ENCODE data around the gene IPO13. TPM values are rescaled to one million over a fixed set of nuclear protein-coding genes. Genes with fewer than 3 reads are reported as not detected.

IPO13 gene
- total RNA-seq, 1 donor from 2014 or later: 39.2 TPM

GRCh38 chr1:43976890-43977289 is 30.1 kb downstream of the IPO13 start:
- peak overlapping the region; percentile 39 for H3K4me3 Mint-ChIP-seq (ENCODE audit: unreplicated experiment)
- peaks cover 20% of the 10 kb centered on the region for H3K36me3 Mint-ChIP-seq (ENCODE audit: low read depth)
- peaks cover 52% of the 10 kb centered on the region for H3K4me1 Mint-ChIP-seq (ENCODE audit: low read depth)
- no peak for TF ChIP-seq CTCF (IDR thresholded peaks at IDR 0.05)
- peak overlapping the region; percentile 27 for H3K27ac Mint-ChIP-seq (ENCODE audit: unreplicated experiment)
- H3K27me3 Mint-ChIP-seq (ENCODE audit: low read depth): no peaks in the 10 kb centered on the region
- DNase-seq (ENCODE audit: low spot score): no peak
- no peaks in the 10 kb centered on the region for H3K9me3 Mint-ChIP-seq (ENCODE audit: low read depth)

- Mint-ChIP-seq H3K36me3 (ENCODE audit: low read depth) (peaks cover 24% of the 10 kb centered on the region), H3K27ac (ENCODE audit: unreplicated experiment) (peak overlapping the region; percentile 80), H3K4me3 (ENCODE audit: unreplicated experiment) (peak overlapping the region; percentile 39), H3K9me3 (ENCODE audit: low read depth) (no peaks in the 10 kb centered on the region), H3K27me3 (ENCODE audit: low read depth) (no peaks in the 10 kb centered on the region), H3K4me1 (ENCODE audit: low read depth) (peaks cover 55% of the 10 kb centered on the region)
- no peak for TF ChIP-seq CTCF (IDR thresholded peaks at IDR 0.05)
- no peak for DNase-seq (ENCODE audit: low spot score)
These were observed 30.9 kb downstream of the IPO13 start for GRCh38 chr1:43977376-43978263.

GRCh38 chr1:43978264-43978550 is 31.5 kb downstream of the IPO13 start:
- Mint-ChIP-seq H3K27ac (ENCODE audit: unreplicated experiment) (peak overlapping the region; percentile 80), H3K9me3 (ENCODE audit: low read depth) (no peaks in the 10 kb centered on the region), H3K27me3 (ENCODE audit: low read depth) (no peaks in the 10 kb centered on the region), H3K36me3 (ENCODE audit: low read depth) (peaks cover 30% of the 10 kb centered on the region), H3K4me1 (ENCODE audit: low read depth) (peaks cover 61% of the 10 kb centered on the region), H3K4me3 (ENCODE audit: unreplicated experiment) (peak overlapping the region; percentile 83)
- no peak for DNase-seq (ENCODE audit: low spot score)
- no peak for TF ChIP-seq CTCF (IDR thresholded peaks at IDR 0.05)

GRCh38 chr1:43978551-43979260 is 32.0 kb downstream of the IPO13 start, which contains the start of gene B4GALT2:
B4GALT2 (plus strand) TSS chr1:43979210; CDS start chr1:43981161, 1,951 bp downstream.
- H3K27ac Mint-ChIP-seq (ENCODE audit: unreplicated experiment): peak within 1 kb of the TSS; percentile 90
- peaks cover 34% of the 10 kb centered on the region for H3K36me3 Mint-ChIP-seq (ENCODE audit: low read depth)
- no peak for TF ChIP-seq CTCF (IDR thresholded peaks at IDR 0.05)
- no peak for DNase-seq (ENCODE audit: low spot score)
- no peaks in the 10 kb centered on the region for H3K9me3 Mint-ChIP-seq (ENCODE audit: low read depth)
- no peaks in the 10 kb centered on the region for H3K27me3 Mint-ChIP-seq (ENCODE audit: low read depth)
- H3K4me3 Mint-ChIP-seq (ENCODE audit: unreplicated experiment): peak within 1 kb of the TSS; percentile 91
- peaks cover 63% of the 10 kb centered on the region for H3K4me1 Mint-ChIP-seq (ENCODE audit: low read depth)

GRCh38 chr1:43979261-43979527 is 32.4 kb downstream of the IPO13 start:
- Mint-ChIP-seq H3K36me3 (ENCODE audit: low read depth) (peaks cover 35% of the 10 kb centered on the region), H3K27me3 (ENCODE audit: low read depth) (no peaks in the 10 kb centered on the region), H3K9me3 (ENCODE audit: low read depth) (no peaks in the 10 kb centered on the region), H3K4me1 (ENCODE audit: low read depth) (peaks cover 58% of the 10 kb centered on the region), H3K27ac (ENCODE audit: unreplicated experiment) (no peak overlapping the region), H3K4me3 (ENCODE audit: unreplicated experiment) (no peak overlapping the region)
- no peak for DNase-seq (ENCODE audit: low spot score)
- TF ChIP-seq CTCF (IDR thresholded peaks at IDR 0.05): no peak

All from chondrocyte (in vitro differentiated cells).